Spleen (tissue), 7 donors: Measurements from ENCODE around the gene DLGAP5.
A peak's percentile ranks its signal among the peaks of the same experiment; 100 is the strongest.

Source experiments
- POLR2A ChIP-seq, 3 donors: fragments of 450-650 bp; IDR thresholded peaks; one replicate each; pipeline ENCODE4 v1.5.1; 2017; ENCODE audit warnings: antibody characterized with exemption in 3 of 3, mild to moderate bottlenecking in 1 of 3
- TF ChIP-seq, protein P1 (sequence below), 11 experiments: fragments of 200-600 bp in 7 of 11; fragments of 450-650 bp in 4 of 11; sonication (generic) in 4 of 11; IDR thresholded peaks in 8 of 11; conservative IDR thresholded peaks in 3 of 11; 1 replicate in 7 of 11; 2 replicates in 4 of 11; pipeline versions ENCODE4 v1.4.0 to v1.8.0; 2016 to 2021; ENCODE audit warnings: antibody characterized with exemption in 11 of 11, inconsistent platforms in 4 of 11, mild to moderate bottlenecking in 1 of 11
- donor health status: DM: no; HTN: no; CAD: no; lungs with moderate emphysema.
- donor health status: DM: no; HTN: no; CAD: no.
- donor health status: DM: no; HTN: no; CAD: no.

DNA sequence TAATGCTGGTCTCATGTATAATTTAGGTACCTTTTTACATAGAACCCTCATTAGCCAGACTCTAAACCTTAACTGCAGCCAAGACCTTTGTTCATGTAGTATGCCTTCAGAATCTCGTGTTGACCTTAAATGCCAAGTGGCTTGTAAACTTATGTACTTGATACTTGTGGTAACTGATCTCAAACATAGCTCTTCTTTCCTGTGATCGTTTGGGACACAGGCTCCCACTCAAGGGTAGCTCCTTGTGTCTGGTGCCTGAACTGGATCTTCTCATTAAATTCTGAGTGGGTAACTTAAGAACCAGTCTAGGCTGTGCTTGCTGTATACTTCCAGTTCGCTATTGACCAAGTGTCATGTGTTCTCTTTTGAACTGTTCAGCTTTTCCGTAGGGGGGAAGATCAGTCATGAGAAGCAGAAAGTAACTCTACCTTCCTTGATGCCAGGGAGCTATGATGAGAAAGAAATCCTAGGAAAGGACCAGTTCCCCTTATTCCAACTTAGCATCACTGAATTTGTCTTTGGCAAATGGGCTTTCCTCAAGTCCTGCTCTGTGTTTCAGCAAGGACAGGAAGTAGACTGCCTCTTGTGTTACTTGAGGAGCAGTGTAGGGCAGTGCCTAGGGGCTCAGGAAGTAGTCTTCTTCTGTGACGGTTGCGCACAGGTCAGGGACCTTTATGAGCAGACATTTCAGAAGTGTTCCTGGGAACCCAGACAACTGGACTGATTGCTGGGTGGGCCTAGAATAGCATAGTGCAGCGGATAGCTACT, 59.8 kb downstream of the DLGAP5 start:
- TF ChIP-seq, protein P1, sequence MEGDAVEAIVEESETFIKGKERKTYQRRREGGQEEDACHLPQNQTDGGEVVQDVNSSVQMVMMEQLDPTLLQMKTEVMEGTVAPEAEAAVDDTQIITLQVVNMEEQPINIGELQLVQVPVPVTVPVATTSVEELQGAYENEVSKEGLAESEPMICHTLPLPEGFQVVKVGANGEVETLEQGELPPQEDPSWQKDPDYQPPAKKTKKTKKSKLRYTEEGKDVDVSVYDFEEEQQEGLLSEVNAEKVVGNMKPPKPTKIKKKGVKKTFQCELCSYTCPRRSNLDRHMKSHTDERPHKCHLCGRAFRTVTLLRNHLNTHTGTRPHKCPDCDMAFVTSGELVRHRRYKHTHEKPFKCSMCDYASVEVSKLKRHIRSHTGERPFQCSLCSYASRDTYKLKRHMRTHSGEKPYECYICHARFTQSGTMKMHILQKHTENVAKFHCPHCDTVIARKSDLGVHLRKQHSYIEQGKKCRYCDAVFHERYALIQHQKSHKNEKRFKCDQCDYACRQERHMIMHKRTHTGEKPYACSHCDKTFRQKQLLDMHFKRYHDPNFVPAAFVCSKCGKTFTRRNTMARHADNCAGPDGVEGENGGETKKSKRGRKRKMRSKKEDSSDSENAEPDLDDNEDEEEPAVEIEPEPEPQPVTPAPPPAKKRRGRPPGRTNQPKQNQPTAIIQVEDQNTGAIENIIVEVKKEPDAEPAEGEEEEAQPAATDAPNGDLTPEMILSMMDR (IDR thresholded peaks at IDR 0.05 in 8 of 11, conservative IDR thresholded peaks at IDR 0.05 in 3 of 11), result peak in 1 of 11 experiments; percentile 12
- TF ChIP-seq POLR2A (IDR thresholded peaks at IDR 0.05), result no peak
